Common myeloid progenitor, CD34-positive (primary cell): Measurements from ENCODE around the gene XRCC4.

Source experiments
- CTCF ChIA-PET: fragments of 350-600 bp; sonication (Branson Sonifier 250); formaldehyde crosslinking; loops from one replicate; lab custom pipeline; 2021; ENCODE audit warnings: antibody characterized with exemption; lab: Charles Lee
- POLR2A ChIA-PET: fragments of 350-600 bp; sonication (Branson Sonifier 250); formaldehyde crosslinking; loops from one replicate; lab custom pipeline; 2021; ENCODE audit warnings: antibody characterized with exemption; lab: Charles Lee
- DNase-seq, 3 donors: peaks; one replicate each; pipeline versions ENCODE4 v3.0.0 to v3.0.0-alpha.2; 2013
- H3K27ac ChIP-seq, 2 experiments: 1 replicate in 1 of 2; 2 replicates in 1 of 2; pipeline ENCODE4 v1.7.0; 2013; ENCODE audit warnings: inconsistent platforms in 2 of 2, low read length in 2 of 2, mild to moderate bottlenecking in 2 of 2, low read depth in 1 of 2, moderate library complexity in 1 of 2; ENCODE audit not compliant: severe bottlenecking in 2 of 2, insufficient read depth in 1 of 2, poor library complexity in 1 of 2
- H3K27me3 ChIP-seq, 5 experiments: replicated peaks in 2 of 5; 1 replicate in 3 of 5; 2 replicates in 2 of 5; pipeline versions ENCODE4 v1.6.1 to v1.7.0; 2013; ENCODE audit warnings: low read length in 4 of 5, mild to moderate bottlenecking in 2 of 5, moderate library complexity in 2 of 5, inconsistent platforms in 1 of 5; ENCODE audit not compliant: insufficient read depth in 5 of 5, control insufficient read depth in 4 of 5
- H3K36me3 ChIP-seq, 4 experiments: 1 replicate in 2 of 4; 2 replicates in 2 of 4; pipeline versions ENCODE4 v1.6.1 to v1.7.0; 2013; ENCODE audit warnings: low read length in 3 of 4, control low read depth in 1 of 4, mild to moderate bottlenecking in 1 of 4; ENCODE audit not compliant: control insufficient read depth in 4 of 4, insufficient read depth in 4 of 4
- H3K4me1 ChIP-seq, 4 experiments: 1 replicate in 3 of 4; 2 replicates in 1 of 4; pipeline versions ENCODE4 v1.6.1 to v1.7.1; 2013; ENCODE audit warnings: low read length in 3 of 4, mild to moderate bottlenecking in 3 of 4, control low read depth in 1 of 4, inconsistent platforms in 1 of 4, moderate library complexity in 1 of 4; ENCODE audit not compliant: control insufficient read depth in 4 of 4, insufficient read depth in 4 of 4; ENCODE audit errors: control extremely low read depth in 1 of 4
- H3K4me3 ChIP-seq, 7 experiments: 1 replicate in 4 of 7; 2 replicates in 3 of 7; pipeline versions ENCODE4 v1.5.1 to v1.7.0; 2013; ENCODE audit warnings: mild to moderate bottlenecking in 7 of 7, low read length in 6 of 7, moderate library complexity in 6 of 7, inconsistent platforms in 2 of 7, low read depth in 2 of 7, control low read depth in 1 of 7; ENCODE audit not compliant: insufficient read depth in 4 of 7, control insufficient read depth in 1 of 7; ENCODE audit errors: extremely low read depth in 1 of 7
- H3K9me3 ChIP-seq, 5 experiments: 1 replicate in 4 of 5; 2 replicates in 1 of 5; pipeline versions ENCODE4 v1.6.1 to v1.7.1; 2013; ENCODE audit warnings: low read length in 4 of 5, mild to moderate bottlenecking in 2 of 5, inconsistent platforms in 1 of 5, low read depth in 1 of 5, moderate library complexity in 1 of 5; ENCODE audit not compliant: control insufficient read depth in 4 of 5, insufficient read depth in 2 of 5; ENCODE audit errors: control extremely low read depth in 1 of 5
- WGBS: methylation state at CpG from one replicate; pipeline ENCODE4 v1.1.5; 2013; ENCODE audit not compliant: insufficient coverage; 5-methylcytosine and 5-hydroxymethylcytosine counted together

The XRCC4 gene

GRCh38 chr5:83036991-83037575, 40.3 kb upstream of the XRCC4 start:
- WGBS: 88% methylated on average over 1 of the region's 4 CpGs
- H3K9me3 ChIP-seq: no peaks in the 10 kb centered on the region

GRCh38 chr5:83038924-83039323, 38.4 kb upstream of the XRCC4 start:
- Histone ChIP-seq H3K36me3 (no peaks in the 10 kb centered on the region), H3K27me3 (no peaks in the 10 kb centered on the region), H3K9me3 (no peaks in the 10 kb centered on the region), H3K4me3 (no peak overlapping the region), H3K27ac (no peak overlapping the region), H3K4me1 (peaks cover 12 to 28% (median 16%) of the 10 kb centered on the region in 4 experiments)
- ChIA-PET CTCF (interaction anchor here (0.9 kb wide), 1 partner anchor 12 kb away, joined by 3 read pairs; no protein-coding TSS in a partner anchor), POLR2A (no interaction called here)
- DNase-seq: no peak
- no CpG with 5 or more reads among the region's 3 CpGs for WGBS

More at GRCh38 chr5:83036991-83037575, 40.3 kb upstream of the XRCC4 start:
- ChIA-PET CTCF (interaction anchor here (0.9 to 1.7 kb wide), 3 partner anchors 17 to 395 kb away, joined by 3 read pairs; no protein-coding TSS in a partner anchor), POLR2A (no interaction called here)
- Histone ChIP-seq H3K27ac (no peak overlapping the region), H3K27me3 (no peaks in the 10 kb centered on the region), H3K4me1 (peaks cover 12 to 32% (median 16%) of the 10 kb centered on the region in 4 experiments), H3K36me3 (no peaks in the 10 kb centered on the region), H3K4me3 (no peak overlapping the region)
- DNase-seq: no peak

DNA sequence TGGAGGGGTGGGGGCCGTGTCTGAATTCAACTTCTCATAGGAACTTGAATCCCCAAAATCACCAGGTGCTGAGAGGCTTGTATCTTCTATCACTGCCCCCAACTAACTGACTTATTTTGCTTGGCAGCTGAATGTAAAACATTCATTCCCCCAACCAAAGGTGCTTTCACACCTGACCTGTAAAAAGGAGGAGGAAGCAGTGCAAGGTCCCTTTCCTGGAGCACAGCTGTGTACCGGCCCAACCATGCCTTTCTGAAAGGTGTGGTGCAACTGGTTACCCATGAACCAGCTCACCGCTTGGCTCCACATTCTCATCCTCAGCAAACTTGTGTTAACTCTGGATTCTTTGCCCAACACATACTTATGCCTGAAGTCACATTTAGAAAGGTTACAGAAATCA, 34.8 kb upstream of the XRCC4 start:
- ChIA-PET POLR2A (no interaction called here), CTCF (interaction anchor here (1.0 kb wide), 1 partner anchor 15 kb away, joined by 3 read pairs; no protein-coding TSS in a partner anchor)
- H3K27me3 ChIP-seq: no peaks in the 10 kb centered on the region
- H3K9me3 ChIP-seq: no peaks in the 10 kb centered on the region
- H3K4me1 ChIP-seq: peaks cover 0 to 2% (median 0%) of the 10 kb centered on the region in 4 experiments
- DNase-seq: no peak
- WGBS: 100% methylated on average over 1 of the region's 3 CpGs
- H3K36me3 ChIP-seq: no peaks in the 10 kb centered on the region
- H3K4me3 ChIP-seq: no peak overlapping the region
- H3K27ac ChIP-seq: no peak overlapping the region

GRCh38 chr5:83044926-83045325, 32.4 kb upstream of the XRCC4 start:
- Histone ChIP-seq H3K27ac (no peak overlapping the region), H3K9me3 (no peaks in the 10 kb centered on the region), H3K4me3 (no peak overlapping the region), H3K27me3 (no peaks in the 10 kb centered on the region), H3K4me1 (no peaks in the 10 kb centered on the region), H3K36me3 (peaks cover 0 to 4% (median 1%) of the 10 kb centered on the region in 4 experiments)
- POLR2A ChIA-PET: no interaction called here
- CTCF ChIA-PET: interaction anchor here (1.1 kb wide), 1 partner anchor 10 kb away, joined by 3 read pairs; no protein-coding TSS in a partner anchor
- WGBS: 0% methylated on average over 1 of the region's 2 CpGs
- no peak for DNase-seq

DNA sequence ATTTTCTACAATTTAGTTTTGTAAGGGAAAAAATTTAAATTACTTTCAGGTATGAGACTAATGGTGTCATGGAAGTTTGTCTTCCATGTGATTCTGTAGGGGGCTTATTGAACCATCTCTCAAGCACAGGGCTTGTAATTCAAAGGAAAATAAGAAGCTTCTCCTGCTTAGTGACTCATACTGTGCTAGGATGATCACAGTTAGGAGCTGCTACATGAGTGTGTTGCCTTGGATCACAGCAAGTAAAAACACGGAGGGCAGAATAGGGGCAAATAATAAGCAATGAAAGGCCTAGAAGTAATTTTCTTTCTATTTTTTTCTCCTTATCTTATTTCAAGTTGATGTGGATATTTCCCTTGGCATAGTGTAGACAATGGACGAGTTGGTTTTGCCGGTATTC, 29.1 kb upstream of the XRCC4 start:
- 100% methylated on average over 1 of the region's 3 CpGs for WGBS
- no peak for DNase-seq
- Histone ChIP-seq H3K4me3 (no peak overlapping the region), H3K4me1 (no peaks in the 10 kb centered on the region), H3K27me3 (no peaks in the 10 kb centered on the region), H3K9me3 (no peaks in the 10 kb centered on the region), H3K27ac (no peak overlapping the region), H3K36me3 (peaks cover 0 to 12% (median 3%) of the 10 kb centered on the region in 4 experiments)
- ChIA-PET CTCF (no interaction called here), POLR2A (no interaction called here)

DNA sequence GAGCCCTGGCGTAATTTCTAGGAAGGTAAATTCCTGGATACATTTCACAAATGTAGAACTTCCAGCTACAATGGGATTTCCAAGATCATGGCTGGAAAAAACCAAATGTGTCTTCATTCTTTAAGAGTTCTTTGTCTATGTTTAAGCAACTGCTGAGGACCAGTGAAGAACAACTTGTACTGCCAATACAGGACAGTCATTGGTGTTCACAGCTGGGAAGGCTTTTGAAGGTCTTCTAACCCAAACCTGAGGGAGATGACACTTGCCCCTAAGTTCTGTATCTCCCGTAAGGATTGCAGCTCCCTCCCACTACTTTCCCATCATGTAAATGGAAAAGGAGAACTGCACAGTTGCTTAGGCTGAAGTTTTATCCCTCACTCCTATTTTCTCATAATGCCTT, 28.5 kb upstream of the XRCC4 start:
- no peaks in the 10 kb centered on the region for H3K4me1 ChIP-seq
- ChIA-PET CTCF (no interaction called here), POLR2A (no interaction called here)
- H3K9me3 ChIP-seq: no peaks in the 10 kb centered on the region
- no peak overlapping the region for H3K4me3 ChIP-seq
- no peaks in the 10 kb centered on the region for H3K27me3 ChIP-seq
- DNase-seq: no peak
- H3K27ac ChIP-seq: no peak overlapping the region
- WGBS: 92% methylated on average over 1 of the region's 2 CpGs
- peaks cover 0 to 12% (median 3%) of the 10 kb centered on the region in 4 experiments for H3K36me3 ChIP-seq

DNA sequence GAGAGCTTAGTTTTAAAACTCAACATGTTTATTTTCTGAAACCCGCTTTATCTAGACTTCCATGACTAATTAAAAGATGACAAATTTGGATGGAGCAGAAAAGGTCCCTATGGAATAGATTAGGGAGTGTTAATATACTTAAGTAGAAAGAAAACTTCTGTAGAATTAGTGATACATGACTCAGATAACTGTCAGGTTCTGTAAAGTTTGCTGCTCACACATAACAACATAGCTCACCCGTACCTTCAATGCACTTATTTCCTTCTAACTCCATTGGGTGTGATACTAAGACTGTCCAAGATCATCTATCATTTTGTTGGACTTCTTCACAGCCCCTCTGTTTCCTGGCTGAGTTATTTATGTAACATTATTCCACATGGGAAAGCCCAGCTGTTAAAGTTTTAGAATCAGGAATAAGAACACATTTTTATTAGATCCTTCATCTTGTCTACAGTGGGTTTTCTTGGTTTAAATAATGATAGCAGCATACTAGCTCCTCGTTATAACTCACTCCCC, 27.9 kb upstream of the XRCC4 start:
- CTCF ChIA-PET: no interaction called here
- Histone ChIP-seq H3K36me3 (peaks cover 2 to 17% (median 4%) of the 10 kb centered on the region in 4 experiments), H3K27me3 (no peaks in the 10 kb centered on the region), H3K4me1 (no peaks in the 10 kb centered on the region), H3K4me3 (no peak overlapping the region), H3K9me3 (no peaks in the 10 kb centered on the region), H3K27ac (no peak overlapping the region)
- DNase-seq: no peak
- POLR2A ChIA-PET: no interaction called here
- no CpG with 5 or more reads among the region's 3 CpGs for WGBS
